Astrocyte of the cerebellum (primary cell): ENCODE data around the gene GBA2.

ENCODE experiments used
- DNase-seq: peaks from one replicate; pipeline ENCODE4 v3.0.0-alpha.2; 2011; ENCODE audit warnings: low read depth
- H3K4me3 ChIP-seq: 2 replicates; pipeline ENCODE4 v1.5.1; 2011; ENCODE audit warnings: mild to moderate bottlenecking, low read depth, low read length, moderate library complexity
- CTCF ChIP-seq: IDR thresholded peaks from 2 replicates; pipeline ENCODE4 v1.5.1; 2012; ENCODE audit warnings: low read length, low read depth, moderate library complexity, mild to moderate bottlenecking; ENCODE audit errors: missing control alignments
- in situ Hi-C: cut with HindIII; loops from 2 replicates; pipeline ENCODE4 v1.10.0; 2017; ENCODE audit warnings: low sequenced_read_pairs

Gene GBA2

DNA sequence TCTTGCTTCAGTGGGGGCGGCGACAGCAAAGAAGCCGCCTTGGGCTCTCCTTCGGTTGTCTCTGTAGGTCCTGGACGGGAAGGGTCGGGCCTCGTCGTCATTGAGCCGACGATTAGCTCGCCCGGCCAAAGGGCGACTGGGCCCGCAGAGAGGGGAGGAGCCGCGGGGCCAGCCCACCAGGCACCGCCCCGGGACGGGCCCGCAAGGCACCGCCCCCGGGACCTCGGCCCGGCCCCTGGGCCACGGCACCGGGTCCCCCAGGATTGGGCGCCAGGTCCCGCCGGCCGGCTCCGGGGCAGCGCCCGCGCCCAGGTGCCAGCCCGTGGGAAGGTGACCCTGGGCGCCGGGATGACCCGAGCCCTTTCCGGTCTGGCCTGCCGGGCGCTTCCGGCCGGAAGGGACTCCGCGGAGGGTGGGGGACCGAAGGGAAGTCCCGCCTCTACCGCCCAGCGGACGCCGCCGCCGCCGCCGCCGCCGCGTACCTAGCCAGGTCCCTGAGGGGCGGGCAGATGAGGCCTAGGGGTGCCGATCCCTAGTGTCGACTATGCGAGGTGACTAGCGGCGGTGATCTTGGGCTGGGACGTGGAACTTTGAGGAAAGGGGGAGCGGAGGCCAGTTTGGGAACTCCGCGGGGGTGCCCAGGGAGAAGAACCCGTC is at the start of gene GBA2, which contains the start of gene RGP1:
Gene GBA2 (minus strand): TSS at position 371 of the 657 bp plus-strand sequence. CDS start 524 bp downstream, outside the sequence.
Gene RGP1 (plus strand): TSS at position 430 of the 657 bp plus-strand sequence. CDS start 469 bp downstream, outside the sequence.
- in situ Hi-C loops, result loop anchor here (5.0 kb wide), 1 partner anchor 63 kb away; the partner anchor contains the start of gene SPAG8
- no peak for DNase-seq
- peak within 1 kb of the TSS; percentile 86 for H3K4me3 ChIP-seq
- no peak for TF ChIP-seq CTCF

DNA sequence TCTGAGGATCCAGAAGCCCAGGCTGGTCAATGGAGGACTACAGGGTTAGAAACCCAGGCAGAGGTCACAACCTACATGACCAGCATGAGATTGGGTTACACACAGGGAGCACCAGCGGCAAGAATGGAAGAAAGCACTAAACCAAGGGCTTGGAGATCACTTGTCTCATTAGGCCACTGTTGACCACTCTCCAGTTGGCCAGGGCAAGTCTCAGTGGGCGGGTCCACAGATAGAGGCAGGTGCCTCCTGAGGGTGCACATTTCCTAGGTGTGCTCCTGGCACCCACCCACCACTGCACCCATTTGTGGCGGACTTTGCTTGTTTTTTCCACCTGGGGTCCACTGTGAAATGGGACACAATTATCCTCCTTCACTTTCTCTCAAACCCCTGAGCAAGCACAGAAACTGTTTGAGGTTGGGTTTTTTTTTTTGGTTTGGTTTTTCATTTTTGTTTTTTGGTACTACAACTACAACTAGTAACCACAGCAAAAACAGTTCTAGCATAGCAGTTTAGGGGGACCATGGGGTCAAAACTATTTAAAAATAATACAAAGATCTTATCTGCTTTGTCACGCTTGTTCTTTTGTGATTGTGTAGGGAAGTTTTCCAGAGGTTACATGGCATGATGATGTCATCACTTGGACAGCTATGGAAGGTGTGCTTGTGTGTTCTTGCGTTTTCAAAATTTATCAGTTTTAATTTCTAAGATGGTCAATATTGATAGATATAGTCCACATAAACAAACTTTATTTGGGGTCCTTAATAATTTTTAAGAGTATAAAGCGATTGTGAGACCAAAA is 48.5 kb upstream of the GBA2 start:
- in situ Hi-C loops, result no loop called here
- DNase-seq, result no peak
- H3K4me3 ChIP-seq, result no peak overlapping the region
- TF ChIP-seq CTCF, result no peak

GRCh38 chr9:35795695-35796094 is 46.7 kb upstream of the GBA2 start:
- DNase-seq, result no peak
- in situ Hi-C loops, result no loop called here
- no peak overlapping the region for H3K4me3 ChIP-seq
- TF ChIP-seq CTCF, result no peak

DNA sequence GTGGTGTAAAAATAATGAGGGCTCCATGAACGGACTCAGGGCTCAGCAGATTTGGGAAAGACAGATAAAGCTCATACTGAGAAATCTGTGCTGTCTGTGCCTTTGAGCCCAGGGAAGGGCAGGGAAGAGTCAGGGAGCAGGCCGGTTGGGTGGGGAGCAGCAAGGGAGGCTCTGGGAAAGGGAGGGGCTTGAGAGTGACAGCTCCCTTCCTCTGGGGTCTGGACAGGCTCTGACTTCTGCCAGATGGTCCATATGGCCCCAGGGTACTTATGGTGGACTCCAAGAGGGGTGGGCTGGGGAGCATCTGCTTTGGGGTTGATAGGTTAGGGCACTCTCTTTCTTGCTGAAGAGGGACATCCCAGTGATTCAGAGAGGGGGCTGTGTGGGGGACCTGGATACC is 44.4 kb upstream of the GBA2 start:
- no peak for TF ChIP-seq CTCF
- in situ Hi-C loops, result no loop called here
- DNase-seq, result no peak
- H3K4me3 ChIP-seq, result peak overlapping the region; percentile 46

- TF ChIP-seq CTCF, result no peak
- in situ Hi-C loops, result no loop called here
- DNase-seq, result no peak
- peak overlapping the region; percentile 46 for H3K4me3 ChIP-seq
These were observed 43.8 kb upstream of the GBA2 start for GRCh38 chr9:35792826-35793225.

GRCh38 chr9:35792024-35792813 is 43.2 kb upstream of the GBA2 start:
- no peak for TF ChIP-seq CTCF
- DNase-seq, result no peak
- in situ Hi-C loops, result no loop called here
- H3K4me3 ChIP-seq, result peak overlapping the region; percentile 46
